Smooth muscle cell of the coronary artery (primary cell): Measurements from ENCODE around the gene COL28A1. TPM values are rescaled to one million over a fixed set of nuclear protein-coding genes. Genes with fewer than 3 reads are reported as not detected.

Source experiments
- total RNA-seq: library from RNA; depleted of rRNA; stranded (reverse); fragments of >200 nt; gene quantifications from 2 replicates; pipeline ENCODE4 v1.2.3, GENCODE V29; 2014; ENCODE audit warnings: low replicate concordance

COL28A1 gene
- total RNA-seq: not detected in 2 replicates

DNA sequence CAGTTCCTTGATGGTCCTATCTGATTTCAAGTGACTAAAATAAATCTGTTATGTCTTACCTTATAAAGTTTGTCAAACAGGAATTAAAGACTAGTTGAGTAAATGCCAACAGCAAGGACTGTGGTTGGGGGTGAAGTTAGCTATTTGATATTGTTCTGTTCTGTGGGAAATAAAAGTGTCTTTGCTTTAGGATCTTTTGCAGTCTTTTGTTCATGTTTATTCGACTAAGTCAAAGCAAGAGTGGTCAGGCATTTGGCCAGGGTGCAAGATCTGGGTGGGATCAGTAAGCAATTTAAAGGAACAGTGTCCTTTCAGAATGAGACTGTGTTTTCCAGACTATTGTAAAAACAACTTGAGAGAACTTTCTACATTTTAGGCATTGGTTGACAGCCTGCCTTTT is at the start of gene COL28A1:
Gene COL28A1 (minus strand): TSS at position 183 of the 400 bp plus-strand sequence. CDS start 2,998 bp downstream, outside the sequence.

GRCh38 chr7:7566651-7567611 is 31.3 kb upstream of the COL28A1 start, which contains the start of gene MIOS:
TSS of gene MIOS (plus strand) at chr7:7566884. CDS start at chr7:7572476, 5,592 bp downstream.

Other genes with a start within 250 kb of the COL28A1 start
- gene MIOS, start 31.0 kb upstream of the COL28A1 start, total RNA-seq: 11.9 and 18.9 TPM in 2 replicates
- gene UMAD1, start 104.9 kb upstream of the COL28A1 start, total RNA-seq: 4.4 and 9.7 TPM in 2 replicates
- 12.2 and 19.2 TPM in 2 replicates for gene RPA3, start 182.7 kb upstream of the COL28A1 start, total RNA-seq